Measurements from ENCODE around the gene SCRT2.

Gene SCRT2

DNA sequence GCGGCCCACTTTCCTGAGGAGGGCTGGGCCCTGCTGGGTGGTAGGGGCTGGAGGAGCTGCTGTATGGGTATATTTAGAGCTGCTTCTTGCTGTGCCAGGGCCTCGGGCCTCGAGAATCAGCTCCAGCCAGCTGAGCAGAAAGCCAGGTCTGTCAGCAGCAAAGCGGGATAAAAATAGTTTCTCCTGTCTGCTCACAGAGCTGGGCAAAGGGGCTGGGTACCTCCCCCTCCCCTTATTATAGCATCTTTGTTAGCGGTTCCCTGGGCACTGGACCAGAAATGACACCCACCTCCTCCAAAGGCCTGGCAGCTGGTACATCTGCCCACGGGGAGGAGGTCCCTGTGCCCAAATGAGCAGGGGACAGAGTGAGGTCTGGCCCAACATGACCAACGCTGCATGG is 6.0 kb downstream of the SCRT2 start:
- DNase-seq = no peak

GRCh38 chr20:668638-669037 is 7.0 kb downstream of the SCRT2 start:
- no peak for DNase-seq

DNA sequence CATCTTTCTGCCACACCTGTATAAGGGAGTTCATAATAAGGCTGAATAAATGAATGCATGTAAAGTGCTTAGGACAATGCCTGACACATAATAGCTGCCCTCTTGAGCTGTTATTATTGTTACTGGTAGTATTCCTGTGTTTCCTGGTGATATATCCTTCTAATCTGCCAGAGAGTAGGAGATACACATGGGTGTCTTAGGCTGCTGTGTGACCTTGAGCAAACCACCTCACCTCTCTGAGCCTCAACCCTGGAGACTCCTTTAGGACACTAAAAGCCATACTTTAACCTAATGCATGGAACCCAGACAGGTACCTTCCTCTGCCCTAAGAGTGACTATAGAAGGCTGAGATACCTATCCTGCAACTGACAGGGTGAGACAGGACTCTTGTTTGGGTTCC is 7.6 kb downstream of the SCRT2 start:
- DNase-seq = no peak

DNA sequence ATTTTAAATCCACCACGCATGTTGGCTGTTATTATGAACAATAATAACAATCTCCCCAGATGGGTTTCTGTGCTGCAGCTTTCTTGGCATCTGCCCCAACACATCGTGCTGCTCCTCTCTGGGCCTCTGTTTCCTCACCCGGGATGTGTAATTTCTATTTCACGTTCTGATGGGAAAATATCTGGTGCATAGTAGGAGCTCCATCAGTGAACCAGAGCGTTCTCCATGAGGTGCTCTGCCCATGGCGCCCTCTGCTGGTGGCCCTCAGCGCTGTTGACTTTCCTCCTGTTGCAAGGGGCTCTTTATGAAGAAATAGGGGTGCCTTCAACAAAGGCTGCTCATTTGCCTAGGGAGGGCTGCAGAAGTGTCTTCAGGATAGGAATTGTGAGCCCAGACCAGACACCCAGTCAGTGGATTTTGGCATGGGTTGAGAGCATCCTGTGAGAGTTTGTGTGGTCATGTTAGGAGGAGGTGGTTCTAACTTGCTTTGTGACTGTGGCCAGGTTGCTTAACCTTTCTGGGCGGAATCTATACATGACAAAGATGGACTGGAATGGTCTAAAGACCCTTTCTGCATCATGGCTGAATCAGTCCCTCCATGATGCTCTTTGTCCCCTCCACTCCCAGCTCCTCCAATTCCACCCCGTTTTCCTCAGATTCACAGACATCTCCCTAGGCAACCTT is 8.1 kb downstream of the SCRT2 start:
- DNase-seq = peak; percentile 49 to 54

DNA sequence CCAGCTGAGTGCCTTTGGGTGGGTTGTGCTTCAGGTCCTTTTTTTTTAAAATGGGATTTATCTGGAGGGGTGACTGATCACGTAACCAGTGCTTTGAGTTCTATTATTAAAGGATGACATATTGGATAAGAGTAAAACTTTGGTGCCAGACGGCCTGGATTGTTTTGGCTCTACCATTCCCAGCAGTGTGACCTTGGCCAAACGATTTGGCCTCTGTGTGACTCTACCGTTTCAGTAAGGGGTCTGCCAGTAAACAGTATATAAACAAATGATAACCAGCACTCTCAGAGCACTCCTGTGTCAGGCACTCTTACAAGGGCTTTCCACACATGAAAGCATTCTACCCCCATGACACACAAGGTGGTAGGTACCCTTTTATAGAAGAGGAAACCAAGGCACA is 8.7 kb downstream of the SCRT2 start:
- no peak for DNase-seq

GRCh38 chr20:665276-665675 is 10.3 kb downstream of the SCRT2 start:
- no peak for DNase-seq

DNA sequence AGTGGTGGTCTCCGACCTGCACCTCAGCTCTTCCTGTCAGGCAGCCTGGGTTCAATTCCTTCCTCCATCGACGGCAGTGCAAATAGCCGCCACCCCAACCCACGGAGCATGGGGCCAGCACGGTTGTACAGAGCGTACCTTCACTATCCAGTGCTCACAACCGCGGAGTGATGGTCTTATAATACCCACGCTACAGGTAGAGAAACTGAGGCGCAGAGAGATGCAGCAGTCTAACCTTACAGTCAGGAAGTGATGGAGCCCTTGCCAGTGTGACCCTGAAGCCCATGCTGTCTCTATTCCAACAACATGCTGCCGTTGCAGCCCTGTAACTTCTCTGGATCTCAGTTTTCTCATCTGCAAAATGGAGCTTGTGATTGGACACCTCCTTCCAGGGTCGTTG is 11.0 kb downstream of the SCRT2 start:
- DNase-seq = no peak

GRCh38 chr20:664151-664550 is 11.5 kb downstream of the SCRT2 start:
- DNase-seq = no peak

DNA sequence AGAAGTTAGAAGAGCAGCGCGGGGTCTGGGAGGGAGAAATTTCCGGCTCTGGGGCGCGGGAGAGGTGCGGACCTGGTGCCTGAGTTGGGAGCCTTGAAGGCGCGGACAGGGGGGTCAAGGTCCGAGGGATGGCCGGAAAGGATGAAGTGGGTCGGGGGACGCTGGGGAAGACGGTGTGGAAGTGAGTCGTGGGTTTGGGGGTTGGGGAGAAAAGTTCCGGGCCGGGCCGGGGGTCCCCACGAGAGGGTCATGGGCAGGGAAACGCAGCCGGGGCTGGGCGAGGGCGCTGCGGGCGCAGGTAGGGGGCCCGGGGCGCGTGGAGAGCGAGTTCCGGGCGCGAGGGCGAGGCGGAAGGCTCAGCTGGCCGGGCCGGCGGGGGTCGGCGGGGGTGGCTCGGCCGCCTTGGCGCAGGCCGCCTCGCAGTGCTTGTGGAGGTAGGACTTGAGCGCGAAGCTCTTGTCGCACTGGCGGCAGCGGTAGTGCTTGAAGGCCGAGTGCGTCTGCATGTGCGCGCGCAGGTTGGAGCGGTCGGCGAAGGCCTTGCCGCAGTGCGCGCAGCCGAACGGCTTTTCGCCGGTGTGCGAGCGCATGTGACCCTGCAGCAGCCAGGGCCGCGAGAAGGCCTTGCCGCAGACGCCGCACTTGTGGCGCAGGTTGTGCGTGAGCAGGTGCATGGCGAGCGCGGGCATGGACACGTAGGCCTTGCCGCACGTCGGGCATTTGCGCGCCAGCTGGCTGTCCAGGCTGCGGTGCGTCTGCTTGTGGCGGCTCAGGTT is 12.1 kb downstream of the SCRT2 start:
- no peak for DNase-seq

- no peak for DNase-seq
Measured at GRCh38 chr20:662277-663192, 13.1 kb downstream of the SCRT2 start.

GRCh38 chr20:661474-662270 is 13.9 kb downstream of the SCRT2 start:
- no peak for DNase-seq

GRCh38 chr20:658731-659291 is 16.8 kb downstream of the SCRT2 start:
- no peak for DNase-seq

GRCh38 chr20:658202-658601 is 17.4 kb downstream of the SCRT2 start:
- no peak for DNase-seq

DNA sequence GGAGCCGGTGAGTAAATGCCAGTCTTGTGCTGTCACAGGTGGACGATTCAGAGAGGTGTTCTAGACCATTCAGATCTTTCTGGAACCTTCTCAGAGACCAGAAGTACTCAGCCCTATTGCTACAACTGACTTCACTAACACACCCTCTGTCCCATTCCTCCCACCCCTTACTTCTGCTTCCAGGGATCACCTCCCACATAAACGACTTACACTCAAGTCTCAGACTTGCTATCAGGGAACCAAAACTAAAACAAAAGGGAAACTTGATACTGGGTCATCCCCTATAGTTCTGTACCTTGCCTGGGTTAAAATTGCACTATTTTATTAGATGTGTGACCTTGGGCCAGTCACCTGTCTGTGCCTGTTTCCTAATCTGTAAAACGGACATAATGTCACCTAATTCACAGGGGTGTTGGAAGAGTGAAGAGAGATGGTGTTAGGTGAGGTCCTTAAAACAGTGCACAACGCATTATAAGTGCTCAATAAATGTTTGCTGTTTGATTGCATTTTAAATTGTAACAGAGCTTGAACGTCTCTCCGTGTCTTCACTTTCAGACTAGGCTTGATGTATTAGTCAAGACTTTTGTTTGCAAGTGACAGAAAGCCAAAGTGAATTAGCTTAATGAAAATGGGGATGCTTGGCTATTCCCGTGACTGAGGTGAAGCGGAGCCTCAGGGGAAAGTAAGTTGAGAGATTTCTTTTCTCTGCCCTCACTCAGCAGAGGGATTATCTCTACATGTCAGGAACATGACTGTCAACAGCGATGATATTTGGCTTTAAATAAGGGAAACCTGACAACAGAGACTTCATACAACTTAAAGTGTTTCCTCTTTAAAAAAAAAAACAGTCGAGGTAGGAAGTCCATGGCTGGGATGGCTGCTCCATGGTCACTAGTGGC is 19.6 kb downstream of the SCRT2 start:
- DNase-seq = no peak

DNA sequence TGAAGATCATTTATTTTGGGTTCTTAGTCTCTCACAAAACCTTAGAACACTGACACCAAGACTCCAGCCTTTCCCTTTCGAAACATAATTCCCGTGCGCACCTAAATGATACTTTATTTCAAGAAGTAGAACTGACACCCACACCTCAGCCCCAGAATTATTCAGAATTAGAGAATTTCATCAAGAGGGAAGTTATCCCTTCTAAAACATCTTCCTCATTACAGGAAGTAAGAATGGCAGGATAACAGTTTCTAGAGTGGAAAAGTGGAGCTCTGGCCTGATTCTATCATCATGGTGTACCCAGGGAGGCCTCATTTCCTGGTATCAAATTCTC is 21.2 kb downstream of the SCRT2 start:
- no peak for DNase-seq

DNA sequence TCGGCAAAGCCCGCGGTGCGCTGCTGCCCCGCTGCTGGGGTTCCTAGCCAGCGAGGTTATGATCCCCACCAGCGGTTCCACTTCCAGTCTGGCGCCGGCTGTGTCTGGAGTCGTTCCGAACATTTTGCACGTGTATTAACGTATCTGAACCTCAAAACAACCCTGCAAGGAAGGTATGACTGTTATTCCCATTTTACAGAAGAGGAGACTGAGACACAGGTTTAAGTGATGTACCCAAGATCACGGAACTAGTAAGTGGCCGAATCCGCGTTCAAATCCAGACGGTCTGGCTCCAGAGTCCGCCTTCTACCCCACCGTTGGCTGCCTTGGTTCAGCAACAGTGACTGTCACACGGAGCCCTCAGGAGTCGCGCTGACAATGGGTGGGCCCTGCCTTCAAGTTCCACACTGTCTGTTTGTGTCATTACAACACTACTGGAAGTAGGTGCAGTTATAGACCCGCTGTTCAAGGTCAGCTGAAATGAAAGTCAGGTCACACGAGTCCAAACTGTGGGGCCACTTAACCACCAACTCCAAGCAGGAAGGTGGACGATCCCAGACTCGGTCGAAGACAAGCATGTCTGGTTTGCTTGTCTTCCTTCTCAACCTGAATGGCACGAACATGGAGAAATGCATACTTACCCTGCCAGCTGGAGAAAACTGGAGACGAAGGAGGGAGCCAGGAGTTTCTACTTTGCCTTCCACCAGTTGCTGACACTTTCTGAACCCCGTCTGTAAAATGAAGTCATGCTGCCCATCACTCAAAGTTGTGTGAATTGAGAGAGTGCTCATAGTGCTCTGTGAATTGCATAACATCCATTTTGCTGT is 21.8 kb downstream of the SCRT2 start:
- no peak for DNase-seq

DNA sequence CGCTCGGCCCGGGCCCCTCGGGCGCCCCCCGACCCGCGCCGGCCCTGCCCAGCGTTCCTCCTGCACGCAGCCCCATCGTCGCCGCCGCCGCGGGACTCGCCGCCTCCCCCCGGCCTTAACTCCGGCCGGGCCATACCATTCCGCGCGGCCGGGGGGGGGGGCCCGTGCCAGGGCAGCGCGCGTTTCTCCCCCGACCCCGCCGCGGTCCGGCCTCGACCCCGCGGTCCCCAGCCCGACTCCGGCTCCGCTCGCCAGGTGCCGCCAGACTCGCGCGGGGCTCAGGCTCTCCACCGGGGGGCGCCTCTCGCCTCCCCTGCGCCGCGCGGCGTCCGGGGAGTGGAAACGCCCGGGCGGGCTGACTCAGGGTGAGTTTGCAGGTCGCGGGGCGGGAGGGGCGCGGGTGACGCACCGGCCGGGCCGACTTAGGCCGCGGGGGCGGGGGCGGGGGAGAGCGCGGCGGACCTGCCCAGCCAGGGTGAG is 22.5 kb downstream of the SCRT2 start, which contains the start of gene SRXN1:
Gene SRXN1, minus strand, starts transcription at position 91 of the 480 bp plus-strand sequence. Its CDS starts 15 bp downstream, at position 76.
- DNase-seq = peak; percentile 82 to 84

GRCh38 chr20:652615-653109 is 22.9 kb downstream of the SCRT2 start:
- DNase-seq = peak in 1 of 2 donors; percentile 10

DNA sequence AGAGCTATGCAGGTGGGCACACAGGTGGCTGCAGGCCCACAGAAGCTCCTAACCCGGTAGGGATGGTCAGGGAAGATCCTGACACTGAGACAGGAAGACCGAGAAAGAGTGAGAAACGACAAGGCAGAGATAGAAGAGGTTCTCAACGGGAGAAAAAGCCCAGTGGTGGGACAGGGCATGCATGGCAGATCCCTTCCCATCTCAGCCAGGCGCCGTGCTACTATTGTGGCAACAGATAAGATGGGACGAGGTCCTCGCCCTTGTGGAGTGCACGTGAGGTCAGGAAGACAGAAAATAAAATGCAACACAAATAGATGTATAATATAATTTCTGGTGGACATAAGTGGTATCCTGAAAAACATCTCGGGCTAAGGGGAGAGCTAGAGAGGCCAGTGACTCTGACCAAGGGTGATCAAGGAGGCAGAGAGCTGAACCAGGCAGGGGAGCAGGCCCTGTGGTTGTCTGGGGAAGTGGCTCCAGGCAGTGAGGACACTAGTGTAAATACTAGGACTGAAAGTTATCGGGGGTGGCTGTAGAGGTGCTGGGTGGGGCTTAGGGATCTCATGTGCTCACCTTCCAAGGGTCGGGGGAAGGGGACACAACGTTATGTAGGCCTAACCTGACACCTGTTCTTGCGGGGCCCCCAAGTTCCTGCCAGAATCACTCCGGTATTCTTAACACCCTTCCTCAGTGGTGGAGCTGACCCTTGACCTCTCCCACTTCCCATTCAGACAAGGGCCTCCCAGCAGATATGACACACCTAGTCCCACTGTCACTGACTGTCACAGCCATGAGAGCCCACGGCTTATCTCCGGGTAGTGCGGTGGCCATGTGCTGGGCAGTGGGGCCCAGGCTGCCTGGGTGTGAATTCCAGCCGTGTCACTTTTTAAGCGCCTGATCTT is 23.6 kb downstream of the SCRT2 start:
- no peak for DNase-seq

Data from CD4-positive, alpha-beta T cell treated with Interleukin-4 for 1 hour (primary cell).